ENCODE data around the gene BLOC1S5.

The BLOC1S5 gene

DNA sequence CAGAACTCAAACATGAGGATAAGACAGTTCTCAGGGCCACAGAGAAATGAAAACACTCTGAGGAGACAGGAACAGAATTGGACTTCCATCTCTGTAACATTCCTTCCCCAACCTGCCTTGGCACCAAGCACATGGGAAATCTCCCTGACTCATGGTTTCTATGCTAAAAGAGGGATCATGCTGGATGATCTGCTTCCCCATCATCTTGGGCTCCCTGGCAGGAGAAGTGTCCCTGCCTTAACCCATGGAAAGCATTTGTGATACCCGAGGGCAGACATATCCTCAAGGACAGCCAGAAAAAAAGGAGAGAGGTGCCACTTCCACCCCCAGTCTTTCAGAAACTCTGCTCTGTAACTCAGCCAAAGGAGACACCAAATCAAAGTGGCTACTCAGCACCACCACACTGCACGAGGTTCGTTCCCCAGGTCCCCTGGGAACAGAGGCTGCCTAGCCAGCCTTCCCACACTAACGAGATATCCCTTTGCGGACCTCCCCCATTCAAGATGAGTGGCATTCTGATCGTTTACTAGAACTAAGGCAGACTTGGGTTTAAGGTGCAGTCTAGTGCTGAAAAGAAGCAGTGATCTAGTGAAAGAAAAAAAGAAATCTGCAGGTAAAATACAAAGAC is 34.8 kb downstream of the BLOC1S5 start:
- in situ Hi-C loops (cut with MboI; ENCODE audit: low pct_unique_long_range_greater_than_20kb, low sequenced_read_pairs, unreplicated experiment): loop anchor here (25.0 kb wide), 1 partner anchor 742 kb away; no protein-coding TSS in a partner anchor
- no peak for DNase-seq (ENCODE audit: low spot score)
- TF ChIP-seq, protein P1, sequence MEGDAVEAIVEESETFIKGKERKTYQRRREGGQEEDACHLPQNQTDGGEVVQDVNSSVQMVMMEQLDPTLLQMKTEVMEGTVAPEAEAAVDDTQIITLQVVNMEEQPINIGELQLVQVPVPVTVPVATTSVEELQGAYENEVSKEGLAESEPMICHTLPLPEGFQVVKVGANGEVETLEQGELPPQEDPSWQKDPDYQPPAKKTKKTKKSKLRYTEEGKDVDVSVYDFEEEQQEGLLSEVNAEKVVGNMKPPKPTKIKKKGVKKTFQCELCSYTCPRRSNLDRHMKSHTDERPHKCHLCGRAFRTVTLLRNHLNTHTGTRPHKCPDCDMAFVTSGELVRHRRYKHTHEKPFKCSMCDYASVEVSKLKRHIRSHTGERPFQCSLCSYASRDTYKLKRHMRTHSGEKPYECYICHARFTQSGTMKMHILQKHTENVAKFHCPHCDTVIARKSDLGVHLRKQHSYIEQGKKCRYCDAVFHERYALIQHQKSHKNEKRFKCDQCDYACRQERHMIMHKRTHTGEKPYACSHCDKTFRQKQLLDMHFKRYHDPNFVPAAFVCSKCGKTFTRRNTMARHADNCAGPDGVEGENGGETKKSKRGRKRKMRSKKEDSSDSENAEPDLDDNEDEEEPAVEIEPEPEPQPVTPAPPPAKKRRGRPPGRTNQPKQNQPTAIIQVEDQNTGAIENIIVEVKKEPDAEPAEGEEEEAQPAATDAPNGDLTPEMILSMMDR (IDR thresholded peaks at IDR 0.05; ENCODE audit: extremely low read depth, insufficient read depth, missing control alignments): no peak

- TF ChIP-seq, protein P1 (IDR thresholded peaks at IDR 0.05; ENCODE audit: extremely low read depth, insufficient read depth, missing control alignments): no peak
- in situ Hi-C loops (cut with MboI; ENCODE audit: low pct_unique_long_range_greater_than_20kb, low sequenced_read_pairs, unreplicated experiment): loop anchor here (25.0 kb wide), 1 partner anchor 741 kb away; no protein-coding TSS in a partner anchor
- no peak for DNase-seq (ENCODE audit: low spot score)
These were observed 36.1 kb downstream of the BLOC1S5 start for GRCh38 chr6:8027965-8028651.

GRCh38 chr6:8026800-8027199 is 37.4 kb downstream of the BLOC1S5 start:
- in situ Hi-C loops (cut with MboI; ENCODE audit: low pct_unique_long_range_greater_than_20kb, low sequenced_read_pairs, unreplicated experiment): loop anchor here (25.0 kb wide), 1 partner anchor 739 kb away; no protein-coding TSS in a partner anchor
- TF ChIP-seq, protein P1 (IDR thresholded peaks at IDR 0.05; ENCODE audit: extremely low read depth, insufficient read depth, missing control alignments): no peak

GRCh38 chr6:8025191-8025590 is 39.0 kb downstream of the BLOC1S5 start:
- DNase-seq (ENCODE audit: low spot score): no peak
- TF ChIP-seq, protein P1 (IDR thresholded peaks at IDR 0.05; ENCODE audit: extremely low read depth, insufficient read depth, missing control alignments): no peak
- in situ Hi-C loops (cut with MboI; ENCODE audit: low pct_unique_long_range_greater_than_20kb, low sequenced_read_pairs, unreplicated experiment): loop anchor here (25.0 kb wide), 1 partner anchor 738 kb away; no protein-coding TSS in a partner anchor

More at GRCh38 chr6:8026800-8027199, 37.4 kb downstream of the BLOC1S5 start:
- no peak for DNase-seq (ENCODE audit: low spot score)

- in situ Hi-C loops (cut with MboI; ENCODE audit: low pct_unique_long_range_greater_than_20kb, low sequenced_read_pairs, unreplicated experiment): no loop called here
- TF ChIP-seq, protein P1 (IDR thresholded peaks at IDR 0.05; ENCODE audit: extremely low read depth, insufficient read depth, missing control alignments): no peak
- DNase-seq (ENCODE audit: low spot score): no peak
These were observed 40.6 kb downstream of the BLOC1S5 start for GRCh38 chr6:8023638-8024037.

- in situ Hi-C loops (cut with MboI; ENCODE audit: low pct_unique_long_range_greater_than_20kb, low sequenced_read_pairs, unreplicated experiment): no loop called here
- DNase-seq (ENCODE audit: low spot score): no peak
- TF ChIP-seq, protein P1 (IDR thresholded peaks at IDR 0.05; ENCODE audit: extremely low read depth, insufficient read depth, missing control alignments): no peak
These were observed 44.1 kb downstream of the BLOC1S5 start for GRCh38 chr6:8020083-8020482.
